Hematopoietic multipotent progenitor cell treated with erythropoietin and hydrocortisone succinate and interleukin-3 and kit ligand, for 4 days (in vitro differentiated cells): Measurements from ENCODE around the gene ARHGAP15.

Experiments
- DNase-seq: peaks from one replicate; pipeline ENCODE4 v3.0.0-alpha.2; 2015

ARHGAP15 gene

DNA sequence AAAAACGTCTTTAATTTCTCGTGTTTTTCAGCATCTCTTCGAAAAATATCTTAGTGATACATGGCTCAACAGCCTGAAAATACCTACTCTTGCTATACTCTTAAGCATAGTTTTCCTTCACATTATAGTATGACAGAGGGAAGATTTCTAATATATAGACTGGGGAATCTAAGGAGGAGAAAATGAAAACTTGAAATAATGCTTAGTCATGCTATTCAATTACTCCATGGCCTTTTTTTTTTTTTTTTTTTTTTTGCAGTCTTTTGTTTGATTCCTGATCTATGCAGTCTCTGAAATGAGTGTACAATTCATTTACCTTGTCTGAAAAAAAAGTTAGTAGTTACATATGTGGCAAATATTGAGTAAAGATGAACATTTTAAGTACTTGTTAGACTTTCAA is 337.8 kb downstream of the ARHGAP15 start:
- no peak for DNase-seq

DNA sequence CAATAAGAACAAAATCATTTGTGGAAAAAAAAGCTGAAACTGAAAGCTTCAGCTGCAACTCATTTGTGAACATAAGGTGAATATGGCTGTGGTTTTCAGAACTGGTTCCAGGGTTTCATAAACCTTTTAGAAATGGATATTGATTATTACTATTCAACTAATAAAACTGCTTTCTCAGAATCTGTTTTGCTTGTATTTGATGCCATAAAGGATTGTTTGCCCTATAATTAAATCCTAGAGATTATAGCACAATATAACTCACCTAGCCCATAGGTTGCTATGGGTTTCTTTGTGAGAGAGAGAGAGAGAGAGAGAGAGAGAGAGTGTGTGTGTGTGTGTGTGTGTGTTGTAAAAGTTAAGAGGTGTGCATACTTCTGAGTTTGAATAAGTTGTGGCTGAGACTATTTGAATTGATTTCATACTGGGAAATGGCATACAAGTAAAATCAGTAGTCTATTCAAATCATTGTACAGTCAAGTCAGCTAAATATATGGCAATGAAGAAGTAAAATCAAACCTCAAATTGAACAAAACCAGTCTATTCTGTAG is 339.2 kb downstream of the ARHGAP15 start:
- DNase-seq, result no peak

DNA sequence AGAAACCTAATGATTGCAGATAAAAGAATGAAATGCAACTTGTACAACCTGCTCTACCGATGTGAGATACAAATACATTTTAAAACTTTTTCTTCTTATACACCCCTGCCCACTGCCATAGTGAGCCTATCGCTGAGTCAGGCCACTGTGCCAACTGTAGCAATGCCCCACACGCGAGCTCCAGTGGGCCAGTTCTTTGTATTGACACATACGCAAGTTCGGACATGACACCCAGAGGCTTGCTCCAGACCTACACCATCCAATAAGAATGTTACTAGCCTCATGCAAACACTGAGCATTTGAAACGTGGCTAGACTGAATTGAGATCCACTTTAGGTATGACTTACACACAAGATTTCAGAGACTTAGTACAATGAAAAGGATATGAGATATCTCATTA is 340.1 kb downstream of the ARHGAP15 start:
- DNase-seq, result no peak

DNA sequence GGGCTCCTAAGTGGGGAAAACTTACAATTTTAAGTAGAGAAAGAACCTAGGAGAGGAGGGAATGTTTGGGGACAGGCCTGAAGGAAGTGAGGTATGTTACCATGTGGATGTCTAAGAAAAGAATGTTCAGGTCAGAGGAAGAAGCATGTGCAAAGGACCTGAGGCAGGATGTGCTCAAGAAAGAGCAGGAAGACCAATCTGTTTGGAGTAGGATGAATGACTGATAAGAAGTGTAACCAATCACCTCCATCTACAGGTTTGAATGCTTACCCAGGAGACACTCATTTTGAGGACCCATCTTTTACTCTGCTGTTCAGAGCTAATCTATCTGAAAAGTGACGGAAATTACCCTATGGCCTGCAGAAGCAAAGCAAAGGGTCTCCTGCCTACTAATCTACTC is 342.3 kb downstream of the ARHGAP15 start:
- no peak for DNase-seq

DNA sequence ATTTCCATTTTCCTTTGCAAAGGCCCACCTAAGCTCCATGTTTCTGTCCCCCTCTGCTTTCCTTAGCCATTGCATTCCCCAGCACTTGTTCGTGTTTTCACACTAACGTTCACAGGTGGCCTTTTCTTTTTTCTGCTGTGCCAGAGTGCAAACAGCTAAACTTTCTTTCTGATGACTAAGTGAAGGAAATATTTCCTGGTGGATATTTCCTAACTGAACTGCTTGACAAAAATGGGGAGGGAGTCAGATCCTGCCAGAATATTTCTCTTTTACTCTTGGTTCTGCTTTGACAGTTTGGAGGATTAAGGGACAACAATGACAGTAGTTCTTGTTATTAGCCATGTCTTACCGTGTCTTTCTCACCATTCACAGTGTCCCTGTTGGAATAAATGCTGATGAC is 344.0 kb downstream of the ARHGAP15 start:
- no peak for DNase-seq

DNA sequence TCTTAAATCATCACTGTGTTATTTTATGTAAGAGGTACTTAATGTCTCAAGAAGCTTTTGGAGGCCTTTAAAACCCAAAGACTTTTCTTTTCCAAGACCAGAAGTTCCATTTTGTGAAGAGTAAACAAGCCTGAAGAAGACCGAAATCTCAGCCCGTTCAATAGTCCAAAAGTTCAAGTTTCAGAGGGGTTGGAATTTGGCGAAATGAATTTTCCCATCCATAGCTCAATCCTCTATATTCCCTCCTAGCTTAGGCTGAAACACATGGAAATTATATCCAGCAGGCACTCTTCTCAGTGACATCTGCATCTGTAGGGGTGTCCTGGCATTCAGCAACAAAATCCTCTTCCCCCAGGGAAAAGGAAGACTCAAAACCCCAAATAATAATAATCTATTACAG is 344.6 kb downstream of the ARHGAP15 start:
- no peak for DNase-seq

DNA sequence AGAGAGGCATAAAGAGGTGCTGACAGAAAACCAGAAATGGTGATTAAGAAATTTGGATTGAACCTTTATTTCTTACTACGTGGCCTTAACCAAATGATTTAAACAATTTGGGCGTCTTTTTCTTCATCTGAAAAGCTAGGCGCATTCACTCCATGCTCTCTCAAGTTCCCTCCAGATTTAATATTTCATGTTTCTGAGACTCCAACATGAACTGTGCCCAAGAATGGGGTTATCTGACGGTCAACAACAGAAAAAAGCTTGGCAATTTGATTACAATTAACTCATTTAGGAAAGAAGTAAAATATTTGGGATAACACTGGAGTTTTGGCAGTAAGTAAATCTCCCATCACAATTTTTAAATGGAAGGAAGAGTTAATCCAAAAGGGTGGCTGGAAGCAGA is 345.4 kb downstream of the ARHGAP15 start:
- no peak for DNase-seq

DNA sequence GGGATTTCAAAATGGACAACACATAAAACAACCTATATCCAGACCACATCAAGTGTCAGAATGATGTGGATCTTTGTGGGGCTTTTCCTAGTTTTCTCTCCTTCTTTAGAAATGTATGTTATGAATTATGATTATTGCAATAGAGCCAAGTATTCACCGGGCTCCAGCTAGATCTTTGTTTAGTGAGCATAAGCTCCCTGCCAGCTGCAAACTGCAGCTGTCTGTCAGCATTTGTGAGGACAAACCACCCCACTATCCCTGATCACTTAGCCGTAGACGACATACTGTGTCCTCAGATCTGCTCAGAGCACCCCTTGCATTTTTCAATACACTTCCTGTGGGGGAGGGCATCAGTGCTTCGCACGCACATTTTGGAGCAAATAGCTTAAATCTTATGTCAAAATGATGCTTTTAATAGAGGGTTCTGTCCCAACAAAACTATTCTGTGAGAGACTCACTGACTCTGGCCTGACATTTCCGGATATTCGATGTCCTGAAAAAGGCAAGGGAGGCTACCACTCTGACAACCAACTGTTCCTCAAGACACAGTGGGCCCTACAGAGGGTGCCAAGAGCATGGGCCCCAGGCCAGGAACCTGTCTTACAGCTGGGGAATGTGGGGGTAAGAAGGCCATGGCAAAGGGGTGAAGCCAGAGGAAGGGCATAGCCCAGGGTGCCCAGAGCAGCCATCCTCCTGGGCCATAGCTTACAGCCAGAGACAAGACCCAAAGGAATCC is 346.0 kb downstream of the ARHGAP15 start:
- no peak for DNase-seq

DNA sequence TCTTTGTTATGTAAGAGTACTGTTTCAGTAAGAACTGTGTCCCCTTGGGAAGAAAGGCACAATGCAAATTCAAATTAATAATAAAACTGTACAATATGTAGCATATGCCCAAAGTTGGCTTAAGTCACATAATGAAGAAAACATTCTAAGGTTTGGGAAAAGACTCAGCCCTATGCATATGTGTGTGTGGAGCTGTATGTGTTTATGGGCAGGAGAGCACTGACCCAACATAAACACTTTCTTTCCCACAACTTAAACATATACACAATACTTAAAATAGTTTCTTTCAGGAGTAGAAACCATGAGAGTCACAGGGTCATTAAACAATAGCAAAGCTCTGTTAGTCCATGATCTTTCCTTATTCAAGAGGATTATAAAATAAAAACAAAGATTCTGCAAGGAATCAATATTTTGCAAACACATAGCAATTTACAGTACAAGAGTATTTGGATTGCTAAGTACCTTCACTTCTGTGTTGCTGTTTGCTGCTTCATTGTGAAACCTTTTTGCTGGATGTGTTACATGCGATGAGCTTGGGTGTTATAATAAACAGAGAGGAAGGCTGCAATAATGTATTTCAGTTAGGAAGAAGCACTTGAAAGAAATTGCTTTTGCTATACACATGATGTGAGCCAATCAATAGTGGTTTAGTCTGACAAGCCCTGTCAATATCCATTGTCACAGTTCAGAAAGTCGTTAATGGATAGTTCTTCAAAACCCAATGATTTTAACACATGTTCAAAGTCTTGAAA is 347.3 kb downstream of the ARHGAP15 start:
- no peak for DNase-seq

DNA sequence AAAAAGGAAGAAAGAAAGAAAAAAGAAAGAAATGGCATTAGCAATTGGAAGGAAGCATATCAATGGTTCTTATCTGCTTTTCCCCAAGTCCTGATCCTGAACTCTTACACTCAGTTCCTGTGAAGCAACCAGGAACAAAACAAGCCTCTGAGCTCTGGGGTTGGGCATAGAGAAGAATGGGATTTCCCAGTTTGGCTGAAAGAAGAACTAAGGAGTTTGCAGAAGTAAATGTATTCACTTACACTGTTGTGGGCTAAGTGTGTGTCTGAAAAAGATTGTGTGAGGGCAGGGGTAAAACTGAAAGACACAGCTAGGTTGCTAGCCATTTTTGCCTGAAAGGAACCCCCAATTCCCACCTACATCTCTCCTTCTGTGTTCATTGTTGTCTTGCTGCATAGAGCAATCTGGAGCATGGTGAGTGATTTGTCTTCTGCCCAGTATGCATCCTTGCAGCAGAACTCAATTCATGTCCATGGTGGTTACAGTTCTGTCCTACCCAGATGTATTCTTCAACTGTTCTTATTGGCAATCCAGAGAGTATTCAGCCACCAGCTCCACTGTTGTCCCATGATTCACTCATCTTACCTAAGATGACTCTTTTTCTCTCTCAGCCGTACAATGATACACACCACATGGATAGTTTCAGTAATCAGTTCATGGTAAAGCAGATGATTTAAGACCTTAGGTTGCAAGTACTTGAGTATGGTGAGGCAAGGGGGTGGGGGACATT is 348.7 kb downstream of the ARHGAP15 start:
- no peak for DNase-seq

DNA sequence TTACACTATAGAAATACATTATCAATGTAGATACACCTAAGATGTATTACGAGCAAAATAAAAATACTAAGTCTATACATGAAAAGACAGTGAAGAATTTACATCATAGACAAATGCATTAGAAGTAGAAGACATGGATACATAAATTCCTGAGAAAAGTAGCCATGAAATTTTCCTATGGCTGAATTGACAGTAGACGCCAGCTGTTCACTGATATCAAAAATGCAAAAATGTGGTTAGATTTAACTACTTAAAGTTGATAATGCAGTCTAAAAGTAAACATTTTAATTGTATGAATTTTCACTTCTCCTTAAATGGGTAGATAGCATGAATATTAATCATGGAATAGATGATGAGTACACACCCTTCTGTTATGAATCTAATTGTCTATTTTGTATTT is 350.9 kb downstream of the ARHGAP15 start:
- DNase-seq, result no peak

DNA sequence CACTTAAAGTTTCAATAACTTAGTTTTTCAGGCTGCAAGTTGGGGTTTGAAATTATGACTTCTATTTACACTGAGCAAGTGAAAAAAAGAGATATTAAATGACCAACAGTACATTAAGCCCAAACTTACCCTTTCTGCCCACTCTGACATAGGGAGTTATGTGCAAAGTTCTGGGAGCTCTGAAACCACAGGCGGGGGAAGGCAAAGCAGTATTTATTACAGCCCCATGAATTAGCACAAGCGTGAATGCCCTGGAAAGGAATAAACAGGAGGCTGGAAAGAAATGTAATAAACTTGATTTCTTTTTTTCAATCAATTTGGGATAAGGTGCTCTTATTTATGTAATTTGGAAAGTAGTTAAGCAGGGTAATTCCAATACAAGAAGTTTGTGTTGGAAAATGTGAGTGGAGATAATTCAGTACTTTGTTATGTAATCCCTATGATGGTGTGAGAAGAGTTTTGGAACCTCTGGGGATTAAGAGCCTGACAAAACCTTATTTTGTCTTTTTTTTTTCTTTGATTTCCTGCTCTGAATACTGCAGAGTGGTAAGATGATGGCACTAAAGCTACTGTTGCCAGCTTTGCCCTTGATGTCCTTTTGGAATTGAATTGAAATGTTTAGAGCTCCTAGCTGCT is 351.5 kb downstream of the ARHGAP15 start:
- DNase-seq, result no peak

DNA sequence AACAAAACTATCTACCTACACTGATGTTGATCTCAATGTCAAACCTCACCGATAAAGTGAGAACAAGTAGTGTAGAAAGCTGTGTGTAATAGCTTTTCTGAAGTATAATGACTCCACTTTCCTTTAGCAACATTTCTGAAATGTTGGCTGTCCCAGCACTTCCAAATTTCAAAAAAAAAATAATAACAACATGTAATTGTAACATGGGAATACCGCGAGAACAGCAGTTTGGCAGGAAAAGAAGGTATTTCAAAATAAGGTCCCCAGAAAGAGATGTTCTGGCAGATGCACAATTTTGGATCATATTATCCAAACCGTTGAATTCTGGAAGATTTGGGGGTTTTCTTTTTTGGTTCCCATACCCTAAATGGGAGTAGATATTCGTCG is 352.0 kb downstream of the ARHGAP15 start:
- no peak for DNase-seq

DNA sequence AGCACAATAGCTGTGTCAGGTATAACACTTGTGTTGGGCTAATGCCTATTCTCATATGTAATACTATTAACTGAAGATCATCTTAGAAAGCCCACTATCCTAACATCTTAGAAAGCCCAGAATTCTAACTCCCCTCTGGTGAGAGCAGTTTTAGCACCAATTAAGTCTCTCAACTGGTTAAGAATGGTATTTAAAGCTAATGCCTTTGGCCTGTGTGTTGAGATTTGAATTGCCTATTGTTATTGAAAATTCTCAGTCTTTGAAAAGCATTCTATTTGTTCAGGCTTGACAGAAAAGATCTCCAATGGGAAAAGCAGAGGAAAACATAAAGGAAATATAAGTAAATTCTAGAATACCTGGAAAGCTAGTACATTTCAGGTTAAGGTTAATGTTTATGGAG is 352.5 kb downstream of the ARHGAP15 start:
- no peak for DNase-seq

DNA sequence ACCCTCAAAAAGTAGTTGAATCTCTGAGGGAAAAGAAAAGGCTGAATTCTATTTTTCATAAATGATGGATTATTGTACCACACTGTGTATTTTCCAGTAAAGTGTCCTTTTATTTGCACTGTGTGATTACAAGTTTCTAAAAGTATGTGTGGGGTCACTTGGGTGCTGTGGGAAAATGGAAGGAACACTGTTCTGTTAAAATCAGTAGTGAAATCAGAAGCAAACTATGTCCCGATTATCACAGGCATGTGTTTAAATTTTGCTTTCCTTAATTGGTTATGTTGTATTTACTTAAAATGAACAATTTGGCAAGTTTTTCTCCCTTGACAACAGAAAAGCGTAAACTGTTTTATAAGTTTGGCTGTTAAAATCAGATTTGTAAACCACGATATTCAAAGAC is 353.1 kb downstream of the ARHGAP15 start:
- DNase-seq, result no peak

DNA sequence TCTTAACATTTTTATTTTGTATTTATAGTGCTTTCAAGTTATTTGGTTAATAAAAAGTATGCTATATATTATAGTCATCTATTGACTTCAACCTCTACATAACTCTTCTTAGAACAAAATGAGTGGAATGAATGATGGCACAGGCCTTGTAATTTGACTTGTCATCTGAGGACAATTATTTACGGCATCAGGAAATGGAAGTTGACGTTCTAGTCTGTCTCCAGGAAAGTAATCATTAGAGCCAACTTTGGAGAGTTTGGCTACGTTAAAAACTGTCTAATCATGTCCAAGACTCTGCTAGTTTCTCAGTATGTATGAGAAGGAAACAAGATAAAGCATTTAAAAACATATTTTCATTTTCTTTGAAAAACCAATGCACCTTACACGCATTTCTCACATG is 353.6 kb downstream of the ARHGAP15 start:
- peak; percentile 59 for DNase-seq

DNA sequence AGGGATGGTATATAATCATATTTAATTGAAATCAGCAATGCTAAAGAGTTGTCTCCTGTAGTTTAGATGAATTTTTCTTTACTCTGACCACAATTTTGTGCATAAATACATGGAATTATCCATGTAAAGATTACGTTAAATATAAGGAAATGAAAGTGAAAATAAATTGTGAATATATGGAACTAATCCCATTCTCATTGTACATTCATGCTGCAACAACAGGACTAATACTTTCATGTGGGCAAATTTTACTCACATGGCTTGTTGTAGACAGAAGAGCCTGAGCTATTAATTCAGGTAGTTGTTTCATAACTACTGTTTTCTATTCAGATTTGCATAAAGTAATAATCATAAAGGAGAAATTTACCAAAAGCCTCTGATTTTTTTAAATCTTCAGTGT is 357.8 kb downstream of the ARHGAP15 start:
- DNase-seq, result no peak

DNA sequence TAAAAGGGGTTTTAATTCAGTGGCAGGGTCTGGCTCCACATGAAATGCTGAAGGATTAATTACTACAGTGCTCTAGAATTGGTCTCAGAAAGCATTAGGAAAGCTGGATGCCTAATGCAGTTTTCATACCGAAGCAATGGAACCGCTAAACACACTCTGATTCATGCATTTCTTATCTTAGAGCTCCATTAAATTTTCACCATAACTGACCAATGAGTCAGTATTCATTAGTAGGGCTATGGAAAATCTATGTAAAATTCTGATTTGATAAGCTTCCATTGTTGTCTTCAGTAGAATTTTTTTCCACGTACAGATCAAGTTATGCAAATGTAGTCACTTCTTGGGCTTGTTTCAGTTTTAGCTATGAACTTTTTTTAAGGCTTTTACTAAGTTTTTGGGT is 359.9 kb downstream of the ARHGAP15 start:
- DNase-seq, result no peak

DNA sequence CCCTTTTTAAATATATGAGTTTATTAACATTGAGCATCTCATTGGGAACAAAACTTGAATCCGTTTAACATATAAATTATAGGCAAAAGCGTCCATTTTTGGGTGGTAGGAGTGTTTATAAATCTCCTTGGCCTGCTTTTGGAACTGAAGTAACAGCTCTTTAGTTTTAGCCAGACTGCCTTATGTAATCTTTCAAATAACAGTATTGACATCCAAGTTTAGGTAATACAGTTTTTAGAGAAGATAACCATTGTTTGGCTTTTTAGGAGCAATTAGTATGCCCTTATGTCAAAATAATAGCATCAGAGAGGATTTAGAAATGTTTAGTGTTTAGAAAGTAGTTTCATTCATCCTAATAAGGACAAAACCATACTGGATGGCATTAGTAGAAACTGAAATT is 361.9 kb downstream of the ARHGAP15 start:
- no peak for DNase-seq

DNA sequence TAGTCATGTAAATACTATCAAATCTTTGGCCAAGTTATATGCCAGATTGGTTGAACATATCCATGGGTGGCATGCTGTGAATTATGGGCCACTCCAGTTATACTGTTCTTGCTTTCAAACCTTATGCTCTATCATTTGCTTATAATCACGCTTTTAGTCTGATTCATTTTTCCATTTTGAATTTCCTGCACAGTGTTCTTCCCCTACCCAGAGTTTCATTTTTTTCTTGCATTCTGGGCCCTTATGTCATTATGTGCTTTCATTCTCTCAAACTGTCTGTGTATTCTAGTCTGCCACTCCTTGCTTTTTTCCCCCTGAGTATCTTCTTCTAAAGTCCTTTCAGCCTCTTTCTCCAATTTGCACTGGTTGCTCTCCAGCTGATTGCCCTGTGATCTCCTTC is 364.1 kb downstream of the ARHGAP15 start:
- DNase-seq, result no peak

DNA sequence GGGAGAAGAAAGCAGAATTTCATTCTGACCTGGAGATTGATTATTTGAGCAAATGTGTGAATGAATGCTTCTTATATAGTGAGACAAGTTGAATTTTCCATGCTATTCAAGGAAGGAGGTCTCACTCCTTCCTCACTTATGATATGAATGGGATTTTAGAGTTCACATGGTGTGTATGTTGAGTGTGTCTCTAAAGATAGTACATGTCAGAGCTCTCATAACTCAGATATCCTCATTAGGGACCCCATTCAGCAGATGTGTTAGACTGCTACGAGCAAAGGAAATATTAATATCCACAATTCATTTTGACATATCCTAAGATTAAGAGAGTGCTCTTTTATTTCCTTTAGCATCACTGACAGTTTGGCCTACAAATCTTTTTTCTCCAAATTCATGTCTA is 368.5 kb downstream of the ARHGAP15 start:
- DNase-seq, result no peak

DNA sequence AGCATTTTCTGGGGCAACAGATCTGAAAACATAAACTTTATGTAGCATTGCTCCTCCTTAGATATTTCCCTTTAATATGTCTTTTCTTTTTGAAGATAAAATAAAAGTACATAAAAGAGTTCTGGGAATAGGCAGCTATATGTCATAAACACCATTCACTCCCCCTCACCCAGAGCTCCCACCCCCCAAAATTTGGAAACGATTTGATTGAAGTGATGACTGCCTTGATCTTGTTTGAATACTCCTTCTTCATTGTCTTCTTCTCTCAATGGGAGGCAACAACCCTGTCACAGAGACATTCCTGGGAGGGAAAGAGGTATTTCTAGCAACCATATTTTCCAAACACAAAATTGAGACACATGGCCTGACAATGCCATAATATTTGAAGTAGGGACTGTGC is 369.3 kb downstream of the ARHGAP15 start:
- DNase-seq, result no peak

DNA sequence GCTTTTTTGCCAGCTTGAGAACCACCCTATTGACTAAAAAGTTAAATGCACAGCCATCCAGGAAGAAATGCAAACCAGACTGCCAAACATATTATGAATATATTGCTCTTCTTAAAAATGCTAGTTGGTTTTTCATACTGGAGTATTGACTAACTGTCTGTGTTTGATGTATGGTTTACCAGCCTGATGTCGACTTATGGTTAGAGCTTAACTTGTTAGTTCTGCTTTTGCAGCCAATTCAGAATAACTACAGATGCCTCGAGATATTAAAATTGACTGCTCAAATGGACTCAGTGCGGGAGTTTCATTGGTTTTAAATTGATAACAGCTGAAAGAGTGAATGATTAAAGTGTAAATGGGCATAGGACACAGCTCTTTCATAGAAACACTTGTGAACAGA is 369.8 kb downstream of the ARHGAP15 start:
- peak; percentile 35 for DNase-seq
